PFSK-1 (cell line): ENCODE results near the gene RANBP17.

Experiments
- POLR2AphosphoS5 ChIP-seq: IDR thresholded peaks from 2 replicates; pipeline ENCODE4 v1.6.1; 2012; ENCODE audit warnings: low read depth, mild to moderate bottlenecking, control low read depth, low read length, moderate library complexity
- SIN3A ChIP-seq: IDR thresholded peaks from 2 replicates; pipeline ENCODE4 v1.6.1; 2012; ENCODE audit warnings: mild to moderate bottlenecking, low read length, moderate library complexity, borderline replicate concordance; ENCODE audit not compliant: insufficient read depth
- TAF1 ChIP-seq: IDR thresholded peaks from 2 replicates; pipeline ENCODE4 v1.6.1; 2012; ENCODE audit warnings: low read length, control low read depth, borderline replicate concordance; ENCODE audit not compliant: insufficient read depth
- TF ChIP-seq, protein P1 (sequence below), 2 experiments: IDR thresholded peaks; 2 replicates each; pipeline versions ENCODE4 v1.6.1 to v1.8.0; 2011 to 2012; ENCODE audit warnings: low read depth in 2 of 2, low read length in 2 of 2, control low read depth in 1 of 2, inconsistent platforms in 1 of 2, mild to moderate bottlenecking in 1 of 2, moderate library complexity in 1 of 2; ENCODE audit not compliant: insufficient read depth in 1 of 2

DNA sequence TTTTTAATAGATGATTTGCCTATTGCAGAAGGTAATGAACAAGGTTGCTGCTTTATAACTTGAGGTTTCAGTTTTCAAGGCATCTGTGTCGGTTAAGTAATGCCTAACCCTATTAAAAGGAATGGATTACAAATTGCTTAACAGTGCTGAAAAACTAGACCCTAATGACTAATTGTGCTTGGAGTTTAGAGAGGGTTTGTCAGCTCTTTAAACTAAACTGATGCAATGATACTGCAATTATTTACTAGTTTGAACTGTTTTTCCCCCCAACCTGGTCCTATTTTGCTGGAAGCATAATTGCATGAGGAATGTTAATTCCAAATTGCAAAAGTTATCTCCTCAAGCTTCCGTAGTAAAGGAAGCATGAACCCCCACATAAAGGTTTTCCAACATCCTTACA is 407.9 kb downstream of the RANBP17 start:
- TF ChIP-seq TAF1 = no peak
- TF ChIP-seq SIN3A = no peak
- TF ChIP-seq, protein P1, sequence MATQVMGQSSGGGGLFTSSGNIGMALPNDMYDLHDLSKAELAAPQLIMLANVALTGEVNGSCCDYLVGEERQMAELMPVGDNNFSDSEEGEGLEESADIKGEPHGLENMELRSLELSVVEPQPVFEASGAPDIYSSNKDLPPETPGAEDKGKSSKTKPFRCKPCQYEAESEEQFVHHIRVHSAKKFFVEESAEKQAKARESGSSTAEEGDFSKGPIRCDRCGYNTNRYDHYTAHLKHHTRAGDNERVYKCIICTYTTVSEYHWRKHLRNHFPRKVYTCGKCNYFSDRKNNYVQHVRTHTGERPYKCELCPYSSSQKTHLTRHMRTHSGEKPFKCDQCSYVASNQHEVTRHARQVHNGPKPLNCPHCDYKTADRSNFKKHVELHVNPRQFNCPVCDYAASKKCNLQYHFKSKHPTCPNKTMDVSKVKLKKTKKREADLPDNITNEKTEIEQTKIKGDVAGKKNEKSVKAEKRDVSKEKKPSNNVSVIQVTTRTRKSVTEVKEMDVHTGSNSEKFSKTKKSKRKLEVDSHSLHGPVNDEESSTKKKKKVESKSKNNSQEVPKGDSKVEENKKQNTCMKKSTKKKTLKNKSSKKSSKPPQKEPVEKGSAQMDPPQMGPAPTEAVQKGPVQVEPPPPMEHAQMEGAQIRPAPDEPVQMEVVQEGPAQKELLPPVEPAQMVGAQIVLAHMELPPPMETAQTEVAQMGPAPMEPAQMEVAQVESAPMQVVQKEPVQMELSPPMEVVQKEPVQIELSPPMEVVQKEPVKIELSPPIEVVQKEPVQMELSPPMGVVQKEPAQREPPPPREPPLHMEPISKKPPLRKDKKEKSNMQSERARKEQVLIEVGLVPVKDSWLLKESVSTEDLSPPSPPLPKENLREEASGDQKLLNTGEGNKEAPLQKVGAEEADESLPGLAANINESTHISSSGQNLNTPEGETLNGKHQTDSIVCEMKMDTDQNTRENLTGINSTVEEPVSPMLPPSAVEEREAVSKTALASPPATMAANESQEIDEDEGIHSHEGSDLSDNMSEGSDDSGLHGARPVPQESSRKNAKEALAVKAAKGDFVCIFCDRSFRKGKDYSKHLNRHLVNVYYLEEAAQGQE (IDR thresholded peaks at IDR 0.05; ENCODE audit: insufficient read depth in 1 of 2, low read depth in 2 of 2, low read length in 2 of 2) = no peak
- TF ChIP-seq POLR2AphosphoS5 = no peak
